IMR-90 (cell line): ENCODE measurements around the gene LYZ. TPM values are rescaled to one million over a fixed set of nuclear protein-coding genes. Genes with fewer than 3 reads are reported as not detected.

Experiments used
- ATAC-seq: fragments of 200-7000 bp; cut with Tn5 transposase; 2 replicates; pipeline ENCODE4 v1.9.1; 2020; ENCODE audit warnings: low read depth, mild to moderate bottlenecking, moderate library complexity
- BruUV-seq: library from RNA; stranded (reverse); fragments of 400-500 nt; replicated peaks from 2 replicates; lab custom pipeline; 2021; lab: Mats Ljungman, UMichigan
- CTCF ChIA-PET: fragments of 300-600 bp; formaldehyde crosslinking; extraction: SDS; loops from one replicate; lab custom pipeline; 2021; ENCODE audit warnings: antibody characterized with exemption; lab: Yijun Ruan, JAX
- POLR2A ChIA-PET: fragments of 300-600 bp; sonication (Branson Sonifier 250); formaldehyde crosslinking; loops from one replicate; lab custom pipeline; 2022; ENCODE audit warnings: antibody characterized with exemption; ENCODE audit not compliant: unreplicated experiment; lab: Charles Lee
- DNase-seq: peaks from one replicate; pipeline ENCODE4 v3.0.0; 2013
- H2AFZ ChIP-seq: replicated peaks from 2 replicates; pipeline ENCODE3; 2013; ENCODE audit warnings: low read length, mild to moderate bottlenecking; ENCODE audit not compliant: poor library complexity
- H2AK5ac ChIP-seq: 2 replicates; pipeline ENCODE4 v1.6.1; 2013; ENCODE audit warnings: low read depth, low read length, inconsistent platforms
- H2AK9ac ChIP-seq: replicated peaks from 2 replicates; pipeline ENCODE3; 2013; ENCODE audit warnings: mild to moderate bottlenecking, low read depth, low read length, moderate library complexity; ENCODE audit not compliant: poor library complexity
- H2BK120ac ChIP-seq: 2 replicates; pipeline ENCODE4 v1.6.1; 2013; ENCODE audit warnings: low read depth, low read length, inconsistent platforms
- H2BK15ac ChIP-seq: 3 replicates; pipeline ENCODE4 v1.6.1; 2013; ENCODE audit warnings: low read depth, low read length, inconsistent platforms
- H2BK20ac ChIP-seq: 2 replicates; pipeline ENCODE4 v1.6.1; 2013; ENCODE audit warnings: low read depth, mild to moderate bottlenecking, inconsistent platforms, low read length, moderate library complexity
- H2BK5ac ChIP-seq: 2 replicates; pipeline ENCODE4 v1.6.1; 2013; ENCODE audit warnings: mild to moderate bottlenecking, low read depth, low read length, inconsistent platforms; ENCODE audit not compliant: poor library complexity, severe bottlenecking
- H3K14ac ChIP-seq: replicated peaks from 2 replicates; pipeline ENCODE4 v1.6.1; 2013; ENCODE audit warnings: low read depth, low read length, inconsistent platforms
- H3K18ac ChIP-seq: 2 replicates; pipeline ENCODE4 v1.6.1; 2013; ENCODE audit warnings: low read depth, low read length, control low read depth
- H3K23ac ChIP-seq: 2 replicates; pipeline ENCODE4 v1.6.1; 2013; ENCODE audit warnings: low read depth, low read length, inconsistent platforms
- H3K27ac ChIP-seq: 2 replicates; pipeline ENCODE4 v1.5.1; 2013; ENCODE audit warnings: mild to moderate bottlenecking, control low read depth, low read length; ENCODE audit not compliant: insufficient read depth
- H3K27me3 ChIP-seq: 2 replicates; pipeline ENCODE4 v1.6.1; 2013; ENCODE audit warnings: low read length; ENCODE audit not compliant: control insufficient read depth, insufficient read depth
- H3K36me3 ChIP-seq: 2 replicates; pipeline ENCODE4 v1.6.1; 2013; ENCODE audit warnings: low read length, mixed read lengths; ENCODE audit not compliant: control insufficient read depth, insufficient read depth
- H3K4ac ChIP-seq: 2 replicates; pipeline ENCODE4 v1.6.1; 2013; ENCODE audit warnings: low read depth, low read length, inconsistent platforms
- H3K4me1 ChIP-seq: 2 replicates; pipeline ENCODE4 v1.6.1; 2013; ENCODE audit warnings: low read length, mixed read lengths; ENCODE audit not compliant: control insufficient read depth, insufficient read depth
- H3K4me2 ChIP-seq: 2 replicates; pipeline ENCODE4 v1.6.1; 2013; ENCODE audit warnings: low read depth, mild to moderate bottlenecking, control low read depth, low read length, moderate library complexity
- H3K4me3 ChIP-seq: 2 replicates; pipeline ENCODE4 v1.5.1; 2013; ENCODE audit warnings: low read depth, mild to moderate bottlenecking, control low read depth, low read length, moderate library complexity; ENCODE audit not compliant: insufficient read depth
- H3K56ac ChIP-seq: 2 replicates; pipeline ENCODE4 v1.6.1; 2013; ENCODE audit warnings: low read length, inconsistent platforms; ENCODE audit not compliant: insufficient read depth; ENCODE audit errors: extremely low read depth
- H3K79me1 ChIP-seq, 2 experiments: 2 replicates each; pipeline ENCODE4 v1.6.1; 2013; ENCODE audit warnings: low read length in 2 of 2, inconsistent platforms in 1 of 2, low read depth in 1 of 2
- H3K9ac ChIP-seq: 2 replicates; pipeline ENCODE4 v1.6.1; 2013; ENCODE audit warnings: low read depth, low read length, control low read depth
- H3K9me1 ChIP-seq: 2 replicates; pipeline ENCODE4 v1.6.1; 2013; ENCODE audit warnings: low read length, inconsistent platforms; ENCODE audit not compliant: insufficient read depth
- H3K9me3 ChIP-seq: 2 replicates; pipeline ENCODE4 v1.6.1; 2013; ENCODE audit warnings: low read length; ENCODE audit not compliant: control insufficient read depth, insufficient read depth
- H4K20me1 ChIP-seq: 2 replicates; pipeline ENCODE4 v1.6.1; 2013; ENCODE audit warnings: low read length, inconsistent platforms; ENCODE audit not compliant: insufficient read depth
- H4K5ac ChIP-seq: 2 replicates; pipeline ENCODE4 v1.6.1; 2013; ENCODE audit warnings: mild to moderate bottlenecking, low read depth, low read length, control low read depth
- H4K8ac ChIP-seq, 2 experiments: 2 replicates each; pipeline ENCODE4 v1.6.1; 2013; ENCODE audit warnings: low read depth in 2 of 2, low read length in 2 of 2, control low read depth in 1 of 2, inconsistent platforms in 1 of 2
- H4K91ac ChIP-seq: 2 replicates; pipeline ENCODE4 v1.6.1; 2013; ENCODE audit warnings: low read depth, low read length, inconsistent platforms; ENCODE audit not compliant: insufficient read depth
- BHLHE40 ChIP-seq: fragments of 150-350 bp; IDR thresholded peaks from 2 replicates; pipeline ENCODE4 v1.6.1; 2016; ENCODE audit warnings: mild to moderate bottlenecking, low read depth, low read length
- FOS ChIP-seq: fragments of 150-350 bp; IDR thresholded peaks from 2 replicates; pipeline ENCODE4 v1.6.1; 2016; ENCODE audit warnings: low read depth, low read length
- MAFK ChIP-seq: IDR thresholded peaks from 2 replicates; pipeline ENCODE4 v1.6.1; 2012; ENCODE audit warnings: low read depth, low read length, improper control_type of control experiment
- MAZ ChIP-seq: IDR thresholded peaks from 2 replicates; pipeline ENCODE4 v1.6.1; 2012; ENCODE audit warnings: low read depth, mild to moderate bottlenecking, low read length, improper control_type of control experiment, moderate library complexity, borderline replicate concordance
- NFE2L2 ChIP-seq: fragments of 150-350 bp; IDR thresholded peaks from 2 replicates; pipeline ENCODE4 v1.6.1; 2016; ENCODE audit warnings: low read depth, mild to moderate bottlenecking, low read length
- POLR2A ChIP-seq: IDR thresholded peaks from 2 replicates; pipeline ENCODE4 v1.6.1; 2012; ENCODE audit warnings: mild to moderate bottlenecking, low read depth, low read length
- RAD21 ChIP-seq: IDR thresholded peaks from 2 replicates; pipeline ENCODE4 v1.6.1; 2012; ENCODE audit warnings: low read length, improper control_type of control experiment
- RFX5 ChIP-seq: IDR thresholded peaks from 2 replicates; pipeline ENCODE4 v1.8.0; 2012; ENCODE audit warnings: low read depth, mild to moderate bottlenecking, low read length, moderate library complexity
- SMC3 ChIP-seq: fragments of 150-350 bp; IDR thresholded peaks from 2 replicates; pipeline ENCODE4 v1.6.1; 2016; ENCODE audit warnings: low read depth, mild to moderate bottlenecking, antibody characterized with exemption, low read length, moderate library complexity
- WGBS, 2 experiments: methylation state at CpG; one replicate each; pipeline versions ENCODE4 v1.1.5 to v1.1.7; 2013; ENCODE audit warnings: missing lambda C conversion rate in 2 of 2; ENCODE audit not compliant: insufficient read length in 1 of 2; ENCODE audit errors: extremely low coverage in 2 of 2; 5-methylcytosine and 5-hydroxymethylcytosine counted together
- dilution Hi-C: fragments of 300-500 bp; cut with HindIII; formaldehyde crosslinking; loops from one replicate; pipeline ENCODE4 v1.14.3; 2018; ENCODE audit warnings: low sequenced_read_pairs; ENCODE audit not compliant: unreplicated experiment
- in situ Hi-C: fragments of 300-500 bp; cut with MboI; formaldehyde crosslinking; loops from 3 replicates; pipeline ENCODE4 v1.14.3; 2019; ENCODE audit warnings: low sequenced_read_pairs, inconsistent platforms, mixed read lengths
- intact Hi-C: fragments of 100-400 bp; cut with micrococcal nuclease; formaldehyde crosslinking; loops from 2 replicates; pipeline ENCODE4 v1.10.0; 2022
- polyA plus RNA-seq, 3 experiments: library from polyadenylated mRNA; depleted of rRNA; stranded (reverse); fragments of >200 nt; gene quantifications; 2 replicates each; pipeline ENCODE4 v1.2.3, GENCODE V29; 2012; ENCODE audit warnings: low replicate concordance in 1 of 3
- total RNA-seq: library from RNA; depleted of rRNA; stranded (reverse); fragments of >200 nt; gene quantifications from 2 replicates; pipeline ENCODE4 v1.2.3, GENCODE V29; 2012
- TF ChIP-seq, protein P1 (sequence below): fragments of 150-350 bp; IDR thresholded peaks from 2 replicates; pipeline ENCODE4 v1.6.1; 2016; ENCODE audit warnings: low read depth, mild to moderate bottlenecking, low read length, moderate library complexity, borderline replicate concordance
- TF ChIP-seq, protein P2 (sequence below): conservative IDR thresholded peaks from 2 replicates; pipeline ENCODE4 v1.5.1; 2012; ENCODE audit warnings: mild to moderate bottlenecking, low read depth, low read length, improper control_type of control experiment

LYZ gene
- total and polyA plus RNA-seq, 2 of the 4 experiments (the other 2 are of a cell fraction), result not detected

DNA sequence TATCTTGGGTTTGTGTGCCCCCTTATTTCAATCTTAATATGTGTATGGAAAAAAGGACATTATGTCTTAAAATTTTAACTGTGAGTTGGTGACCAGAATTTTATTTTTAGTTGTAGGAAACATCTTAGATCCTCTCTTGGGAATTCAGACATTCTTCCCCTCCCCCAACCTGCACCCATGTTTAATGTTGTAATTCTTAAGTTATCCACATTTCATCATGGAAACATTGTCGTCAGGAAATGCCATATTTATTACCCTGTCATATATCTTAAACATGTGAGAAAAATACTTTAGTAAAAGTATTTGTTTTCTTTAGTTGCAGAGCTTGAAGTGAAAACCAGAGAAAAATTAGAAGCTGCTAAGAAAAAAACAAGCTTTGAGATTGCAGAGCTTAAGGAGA, 41.6 kb downstream of the LYZ start:
- peak overlapping the region in 1 of 2 experiments; percentile 45; a peak in 1 of 4 replicates for H4K8ac ChIP-seq
- H3K79me1 ChIP-seq, result peaks cover 4 to 5% of the 10 kb centered on the region in 2 experiments; a peak in 2 of 4 replicates
- H4K5ac ChIP-seq, result no peak overlapping the region
- no peak overlapping the region for H2AK9ac ChIP-seq
- 0 out of 3 replicates have a peak overlapping the region, but pooled peaks have one; percentile 61 for H2BK15ac ChIP-seq
- intact Hi-C loops, result loop anchor here (5.0 kb wide), 1 partner anchor 197 kb away; the partner anchor contains the start of gene CCT2
- ChIA-PET POLR2A (interaction anchor here (0.5 kb wide), 1 partner anchor 13 kb away, joined by 3 read pairs; no protein-coding TSS in a partner anchor), CTCF (interaction anchor here (0.7 to 1.4 kb wide), 3 partner anchors 180 to 401 kb away, joined by 3 to 7 read pairs (median 3); no protein-coding TSS in a partner anchor)
- no CpG with 5 or more reads among the region's 1 CpG for WGBS, 2 experiments
- H3K4me2 ChIP-seq, result no peak overlapping the region
- H3K9me1 ChIP-seq, result 0 out of 2 replicates have a peak, but pooled peaks cover 3% of the 10 kb centered on the region
- H3K56ac ChIP-seq, result no peak overlapping the region
- peak overlapping the region; percentile 70; the same call in 1 of the 2 replicates for H2BK20ac ChIP-seq
- H3K18ac ChIP-seq, result peak overlapping the region; percentile 75; the same call in 1 of the 2 replicates
- no TSS peak for BruUV-seq
- no peak overlapping the region for H2AFZ ChIP-seq
- peak overlapping the region; percentile 79; the same call in 1 of the 2 replicates for H3K4ac ChIP-seq
- peak overlapping the region; percentile 51; the same call in 1 of the 2 replicates for H2AK5ac ChIP-seq
- no peaks in the 10 kb centered on the region for H3K36me3 ChIP-seq
- no peaks in the 10 kb centered on the region; the same call in 1 of the 2 replicates for H3K4me1 ChIP-seq
- H3K4me3 ChIP-seq, result no peak overlapping the region
- H4K91ac ChIP-seq, result no peak overlapping the region
- in situ Hi-C loops, result loop anchor here (5.0 kb wide), 1 partner anchor 182 kb away; no protein-coding TSS in a partner anchor
- H3K23ac ChIP-seq, result no peak overlapping the region
- no peak overlapping the region for H3K9ac ChIP-seq
- DNase-seq (peak; percentile 79), ATAC-seq (peak; percentile 58)
- H3K27ac ChIP-seq, result peak overlapping the region; percentile 82; the same call in 1 of the 2 replicates
- dilution Hi-C loops, result no loop called here
- H3K14ac ChIP-seq, result no peak overlapping the region
- TF ChIP-seq SMC3 (no peak), MAZ (no peak), RAD21 (no peak), MAFK (no peak), RFX5 (no peak), NFE2L2 (no peak), FOS (no peak), POLR2A (no peak), BHLHE40 (no peak)
- TF ChIP-seq, protein P1, sequence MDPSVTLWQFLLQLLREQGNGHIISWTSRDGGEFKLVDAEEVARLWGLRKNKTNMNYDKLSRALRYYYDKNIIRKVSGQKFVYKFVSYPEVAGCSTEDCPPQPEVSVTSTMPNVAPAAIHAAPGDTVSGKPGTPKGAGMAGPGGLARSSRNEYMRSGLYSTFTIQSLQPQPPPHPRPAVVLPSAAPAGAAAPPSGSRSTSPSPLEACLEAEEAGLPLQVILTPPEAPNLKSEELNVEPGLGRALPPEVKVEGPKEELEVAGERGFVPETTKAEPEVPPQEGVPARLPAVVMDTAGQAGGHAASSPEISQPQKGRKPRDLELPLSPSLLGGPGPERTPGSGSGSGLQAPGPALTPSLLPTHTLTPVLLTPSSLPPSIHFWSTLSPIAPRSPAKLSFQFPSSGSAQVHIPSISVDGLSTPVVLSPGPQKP, result no peak
- TF ChIP-seq, protein P2, sequence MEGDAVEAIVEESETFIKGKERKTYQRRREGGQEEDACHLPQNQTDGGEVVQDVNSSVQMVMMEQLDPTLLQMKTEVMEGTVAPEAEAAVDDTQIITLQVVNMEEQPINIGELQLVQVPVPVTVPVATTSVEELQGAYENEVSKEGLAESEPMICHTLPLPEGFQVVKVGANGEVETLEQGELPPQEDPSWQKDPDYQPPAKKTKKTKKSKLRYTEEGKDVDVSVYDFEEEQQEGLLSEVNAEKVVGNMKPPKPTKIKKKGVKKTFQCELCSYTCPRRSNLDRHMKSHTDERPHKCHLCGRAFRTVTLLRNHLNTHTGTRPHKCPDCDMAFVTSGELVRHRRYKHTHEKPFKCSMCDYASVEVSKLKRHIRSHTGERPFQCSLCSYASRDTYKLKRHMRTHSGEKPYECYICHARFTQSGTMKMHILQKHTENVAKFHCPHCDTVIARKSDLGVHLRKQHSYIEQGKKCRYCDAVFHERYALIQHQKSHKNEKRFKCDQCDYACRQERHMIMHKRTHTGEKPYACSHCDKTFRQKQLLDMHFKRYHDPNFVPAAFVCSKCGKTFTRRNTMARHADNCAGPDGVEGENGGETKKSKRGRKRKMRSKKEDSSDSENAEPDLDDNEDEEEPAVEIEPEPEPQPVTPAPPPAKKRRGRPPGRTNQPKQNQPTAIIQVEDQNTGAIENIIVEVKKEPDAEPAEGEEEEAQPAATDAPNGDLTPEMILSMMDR, result no peak
- H4K20me1 ChIP-seq, result no peaks in the 10 kb centered on the region
- H3K9me3 ChIP-seq, result no peaks in the 10 kb centered on the region
- H2BK5ac ChIP-seq, result peak overlapping the region; percentile 96
- no peaks in the 10 kb centered on the region for H3K27me3 ChIP-seq
- H2BK120ac ChIP-seq, result peak overlapping the region; percentile 83
